IPS-11a (cell line): ENCODE measurements around the gene ACO2.
A peak's percentile ranks its signal among the peaks of the same experiment; 100 is the strongest.
"Not testable (repeated sequence)": the region's sequence is repeated elsewhere in the genome, so short reads cannot be mapped to it uniquely, and the experiment has no call there.

Source experiments
- H3K4me3 ChIP-seq: one replicate; pipeline ENCODE4 v1.5.1; 2013; ENCODE audit warnings: low read depth, low read length, control low read depth

The ACO2 gene

GRCh38 chr22:41447435-41448188, 21.3 kb upstream of the ACO2 start:
- H3K4me3 ChIP-seq = peak overlapping the region; percentile 70

GRCh38 chr22:41448189-41448808, 20.6 kb upstream of the ACO2 start:
- H3K4me3 ChIP-seq = peak overlapping the region; percentile 70

- no peak overlapping the region for H3K4me3 ChIP-seq
These were observed 10.7 kb upstream of the ACO2 start for GRCh38 chr22:41458161-41458728.

GRCh38 chr22:41459431-41459830, 9.5 kb upstream of the ACO2 start:
- no peak overlapping the region for H3K4me3 ChIP-seq

GRCh38 chr22:41460071-41460470, 8.8 kb upstream of the ACO2 start:
- not testable (repeated sequence) for H3K4me3 ChIP-seq

GRCh38 chr22:41461901-41462300, 7.0 kb upstream of the ACO2 start:
- H3K4me3 ChIP-seq = no peak overlapping the region

GRCh38 chr22:41469218-41469851, 418 bp downstream of the ACO2 start:
- peak overlapping the region; percentile 93 for H3K4me3 ChIP-seq

- H3K4me3 ChIP-seq = no peak overlapping the region
These were observed 2.0 kb downstream of the ACO2 start for GRCh38 chr22:41470886-41471285.

GRCh38 chr22:41471568-41471967, 2.7 kb downstream of the ACO2 start:
- no peak overlapping the region for H3K4me3 ChIP-seq

GRCh38 chr22:41474872-41475451, 6.0 kb downstream of the ACO2 start:
- no peak overlapping the region for H3K4me3 ChIP-seq

- no peak overlapping the region for H3K4me3 ChIP-seq
These were observed 9.6 kb downstream of the ACO2 start for GRCh38 chr22:41478473-41478872.

- H3K4me3 ChIP-seq = no peak overlapping the region
These were observed 10.1 kb downstream of the ACO2 start for GRCh38 chr22:41478891-41479521.

GRCh38 chr22:41479671-41480396, 10.9 kb downstream of the ACO2 start:
- H3K4me3 ChIP-seq = no peak overlapping the region

GRCh38 chr22:41480397-41480735, 11.4 kb downstream of the ACO2 start:
- no peak overlapping the region for H3K4me3 ChIP-seq

- H3K4me3 ChIP-seq = no peak overlapping the region
These were observed 12.4 kb downstream of the ACO2 start for GRCh38 chr22:41481131-41481830.

- no peak overlapping the region for H3K4me3 ChIP-seq
These were observed 13.0 kb downstream of the ACO2 start for GRCh38 chr22:41481925-41482318.

GRCh38 chr22:41482319-41482935, 13.5 kb downstream of the ACO2 start:
- H3K4me3 ChIP-seq = no peak overlapping the region

GRCh38 chr22:41485033-41485432, 16.1 kb downstream of the ACO2 start:
- no peak overlapping the region for H3K4me3 ChIP-seq
